DOHH2 (cell line): ENCODE data around the gene UMPS.

Source experiments
- CTCF ChIP-seq: fragments of 200-600 bp; sonication (generic); IDR thresholded peaks from one replicate; pipeline ENCODE4 v1.5.1; 2014; ENCODE audit warnings: antibody characterized with exemption, mild to moderate bottlenecking, low read depth, low read length; ENCODE audit not compliant: poor library complexity, severe bottlenecking
- EZH2phosphoT487 ChIP-seq: fragments of 200-600 bp; sonication (generic); IDR thresholded peaks from 2 replicates; pipeline ENCODE4 v1.6.1; 2017; ENCODE audit warnings: borderline replicate concordance, mild to moderate bottlenecking, antibody characterized with exemption, low read length, moderate library complexity, mixed read lengths

- no peak for TF ChIP-seq CTCF
- no peak for TF ChIP-seq EZH2phosphoT487
Measured at GRCh38 chr3:124767264-124767663, 37.0 kb downstream of the UMPS start.
